HG03060 (cell line): ENCODE results near the gene SLC8B1.

Experiments
- ATAC-seq: cut with Tn5 transposase; IDR thresholded peaks from one replicate; pipeline ENCODE4 v1.9.1; 2021; ENCODE audit warnings: low read depth, moderate number of reproducible peaks; ENCODE audit not compliant: unreplicated experiment

SLC8B1 gene

GRCh38 chr12:113326775-113327395 lies 8.0 kb downstream of the SLC8B1 start:
- ATAC-seq: no peak

- ATAC-seq: no peak
Measured at GRCh38 chr12:113325916-113326315, 9.0 kb downstream of the SLC8B1 start.

- ATAC-seq: no peak
Measured at GRCh38 chr12:113322343-113322742, 12.6 kb downstream of the SLC8B1 start.

GRCh38 chr12:113320401-113320800 lies 14.5 kb downstream of the SLC8B1 start:
- no peak for ATAC-seq

GRCh38 chr12:113318900-113319628 lies 15.8 kb downstream of the SLC8B1 start:
- ATAC-seq: no peak

- no peak for ATAC-seq
Measured at GRCh38 chr12:113318046-113318656, 16.8 kb downstream of the SLC8B1 start.

GRCh38 chr12:113317122-113317521 lies 17.8 kb downstream of the SLC8B1 start:
- no peak for ATAC-seq

GRCh38 chr12:113316155-113316554 lies 18.8 kb downstream of the SLC8B1 start:
- no peak for ATAC-seq

- no peak for ATAC-seq
Measured at GRCh38 chr12:113315358-113315757, 19.6 kb downstream of the SLC8B1 start.

- ATAC-seq: no peak
Measured at GRCh38 chr12:113314121-113314529, 20.8 kb downstream of the SLC8B1 start.

GRCh38 chr12:113310489-113310888 lies 24.4 kb downstream of the SLC8B1 start:
- ATAC-seq: no peak

GRCh38 chr12:113306382-113306781 lies 28.5 kb downstream of the SLC8B1 start:
- no peak for ATAC-seq

GRCh38 chr12:113305281-113305856 lies 29.5 kb downstream of the SLC8B1 start:
- no peak for ATAC-seq

GRCh38 chr12:113302886-113303640 lies 31.8 kb downstream of the SLC8B1 start:
- ATAC-seq: no peak

- no peak for ATAC-seq
Measured at GRCh38 chr12:113302466-113302865, 32.4 kb downstream of the SLC8B1 start.

- no peak for ATAC-seq
Measured at GRCh38 chr12:113301811-113302210, 33.1 kb downstream of the SLC8B1 start.

- ATAC-seq: no peak
Measured at GRCh38 chr12:113299619-113300237, 35.2 kb downstream of the SLC8B1 start.

GRCh38 chr12:113298861-113299545 lies 35.9 kb downstream of the SLC8B1 start:
- ATAC-seq: no peak

GRCh38 chr12:113298472-113298817 lies 36.5 kb downstream of the SLC8B1 start:
- ATAC-seq: no peak
